NCI-H524 treated with DMSO at 0.1 percent for 48 hours (cell line): ENCODE results near the gene TJP1.
A peak's percentile ranks its signal among the peaks of the same experiment; 100 is the strongest.
"Not testable (repeated sequence)": the region's sequence is repeated elsewhere in the genome, so short reads cannot be mapped to it uniquely, and the experiment has no call there.

Experiments
- DNase-seq: peaks from one replicate; lab custom pipeline; 2025; lab: John Stamatoyannopoulos, UW

Gene TJP1

GRCh38 chr15:29753506-29753905, 68.8 kb downstream of the TJP1 start:
- DNase-seq: no peak

DNA sequence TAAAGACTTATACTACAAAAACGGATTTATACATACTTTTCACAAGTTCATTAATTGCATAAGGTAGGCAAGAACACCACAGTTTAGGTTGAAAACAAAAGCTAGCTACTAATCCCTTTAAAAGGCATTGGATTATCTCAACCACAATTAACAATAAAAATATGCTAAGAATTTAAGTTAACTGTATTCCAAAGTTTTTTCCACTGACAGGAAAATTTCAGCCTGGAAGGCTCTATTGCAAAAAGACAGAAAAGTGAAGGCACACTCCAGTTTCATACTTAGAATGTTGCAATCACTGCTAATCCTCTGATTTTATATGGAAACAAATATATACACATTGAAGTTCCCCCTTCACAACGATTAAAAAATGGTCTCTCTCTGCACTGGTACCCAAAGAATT, 71.5 kb downstream of the TJP1 start:
- DNase-seq: no peak

GRCh38 chr15:29749365-29750086, 72.7 kb downstream of the TJP1 start:
- no peak for DNase-seq

- DNase-seq: no peak
These were observed 74.3 kb downstream of the TJP1 start for GRCh38 chr15:29747837-29748417.

GRCh38 chr15:29743475-29743874, 78.8 kb downstream of the TJP1 start:
- no peak for DNase-seq

DNA sequence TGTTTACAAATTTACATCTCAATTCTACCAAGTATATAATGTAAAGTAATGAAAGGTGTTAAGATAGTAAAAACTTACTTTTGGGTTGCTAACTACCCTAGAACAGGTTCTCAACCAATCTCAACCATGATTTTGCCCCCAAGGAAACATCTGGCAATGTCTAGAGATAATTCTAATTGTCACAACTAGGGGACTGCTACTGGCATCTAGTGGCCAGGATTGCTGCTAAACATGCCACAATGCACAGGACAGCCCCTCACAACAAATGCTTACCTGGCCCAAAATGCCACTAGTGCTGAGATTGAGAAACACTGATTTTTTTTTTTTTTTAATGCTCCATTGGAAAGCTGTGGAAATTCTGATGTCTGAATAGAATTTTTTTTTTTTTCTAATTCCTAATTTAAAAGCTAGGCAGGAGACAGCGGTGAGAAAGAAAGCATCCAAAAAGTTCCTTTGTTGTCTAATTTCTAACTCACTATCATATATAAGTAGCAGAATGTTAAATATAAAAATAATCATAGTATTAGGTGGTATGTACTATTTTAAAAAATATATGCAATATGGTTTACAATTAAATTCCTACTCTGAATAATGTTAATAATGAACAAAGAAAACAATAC, 81.5 kb downstream of the TJP1 start:
- DNase-seq: no peak

DNA sequence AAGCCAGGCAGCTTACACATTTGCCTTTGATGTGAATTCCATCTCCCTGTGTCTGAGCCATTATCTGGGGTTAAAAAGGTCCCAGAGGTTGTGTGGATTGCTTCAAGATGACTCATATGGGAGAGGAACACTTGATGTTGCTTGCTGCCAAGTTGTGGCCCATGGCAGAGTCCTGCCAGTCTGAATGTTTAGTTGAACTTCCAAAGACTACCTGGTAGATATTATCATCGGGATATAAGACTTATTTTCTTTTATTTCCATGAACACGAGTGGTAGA, 85.6 kb downstream of the TJP1 start:
- DNase-seq: no peak

- DNase-seq: no peak
These were observed 86.1 kb downstream of the TJP1 start for GRCh38 chr15:29736012-29736743.

- DNase-seq: no peak
These were observed 87.2 kb downstream of the TJP1 start for GRCh38 chr15:29734917-29735572.

DNA sequence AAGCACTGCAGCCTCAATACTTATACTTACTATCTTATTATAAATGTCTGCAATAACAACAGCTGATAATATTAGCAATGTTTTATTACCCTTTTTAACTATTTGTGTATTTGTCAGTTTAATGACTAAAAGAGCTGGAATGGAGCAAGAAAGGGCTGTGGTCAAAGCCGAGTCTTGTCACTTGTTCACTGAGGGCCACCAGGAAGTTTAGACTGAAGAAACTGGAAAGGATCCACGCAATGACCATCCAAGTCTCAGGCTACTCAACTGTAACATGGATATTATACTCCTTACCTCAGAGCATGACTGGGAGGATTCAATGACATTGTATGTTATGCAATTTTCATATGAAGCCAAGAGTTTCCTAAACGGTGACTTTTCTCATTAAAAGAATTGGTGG, 90.4 kb downstream of the TJP1 start:
- no peak for DNase-seq

DNA sequence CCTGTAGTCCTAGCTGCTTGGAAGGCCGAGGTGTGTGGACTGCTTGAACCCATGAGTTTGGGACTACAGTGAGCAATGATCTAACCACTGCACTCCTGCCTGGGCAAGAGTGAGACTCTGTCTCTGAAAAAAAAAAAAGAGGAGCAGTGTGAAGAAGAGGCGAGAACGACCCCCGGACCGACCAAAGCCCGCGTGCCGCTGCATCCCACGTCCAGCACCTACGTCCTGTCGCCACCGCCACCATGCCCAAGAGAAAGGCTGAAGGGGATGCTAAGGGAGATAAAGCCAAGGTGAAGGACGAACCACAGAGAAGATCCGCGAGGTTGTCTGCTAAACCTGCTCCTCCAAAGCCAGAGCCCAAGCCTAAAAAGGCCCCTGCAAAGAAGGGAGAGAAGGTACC, 91.8 kb downstream of the TJP1 start:
- not testable (repeated sequence) for DNase-seq

DNA sequence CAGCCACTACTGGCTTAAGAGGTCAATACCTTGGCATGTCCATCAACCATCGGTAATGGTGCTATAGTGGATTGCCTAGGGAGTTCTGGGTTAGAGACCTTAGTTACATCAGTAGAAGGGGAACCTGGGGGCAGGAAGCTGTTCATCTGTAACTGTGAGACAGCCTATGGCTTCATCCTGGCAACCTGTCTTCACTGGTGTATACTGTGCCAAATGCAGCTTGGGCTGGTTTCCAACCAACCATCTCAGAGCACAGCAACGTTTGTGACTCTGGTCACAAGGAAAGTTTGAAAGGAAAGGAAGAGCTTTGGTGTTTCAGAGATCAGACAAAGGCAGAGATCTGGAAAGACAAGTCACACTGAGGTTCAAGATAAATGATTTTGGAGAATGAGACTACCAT, 93.8 kb downstream of the TJP1 start:
- DNase-seq: no peak

DNA sequence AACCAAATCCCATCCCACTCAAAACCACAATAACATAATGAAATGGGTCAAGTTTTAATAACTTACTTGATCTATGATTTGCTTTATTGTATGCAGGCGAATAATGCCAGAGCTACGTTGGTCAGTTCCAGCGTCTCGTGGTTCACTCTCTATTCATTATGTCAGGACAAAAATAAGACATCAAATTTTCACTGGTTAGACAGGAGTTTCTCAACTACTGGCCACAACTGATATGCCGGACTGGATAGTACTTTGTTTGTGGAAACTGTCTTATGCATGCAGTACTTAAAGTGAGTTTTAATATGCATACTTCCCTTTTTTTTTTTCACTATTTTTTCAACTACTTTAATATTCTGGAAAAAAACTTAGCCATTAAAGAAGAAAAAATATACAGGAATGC, 94.4 kb downstream of the TJP1 start:
- no peak for DNase-seq

DNA sequence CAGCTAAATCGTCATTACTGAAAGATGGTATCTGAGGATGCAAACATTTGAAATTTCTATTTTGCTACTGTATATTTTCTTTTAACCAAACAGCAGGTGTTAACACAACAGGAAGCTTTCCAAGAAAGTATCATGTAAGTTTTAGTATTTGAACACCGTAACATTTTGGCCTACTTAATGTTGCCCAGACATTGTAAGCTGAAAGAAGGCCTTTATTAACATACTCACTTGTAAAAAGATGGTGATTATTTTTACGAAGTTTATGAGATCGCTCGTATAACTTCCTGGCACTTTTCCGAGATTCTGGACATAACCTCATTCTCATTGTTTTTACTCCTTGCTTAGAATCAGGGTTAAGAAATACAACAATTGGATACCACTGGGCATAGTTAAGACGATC, 95.7 kb downstream of the TJP1 start:
- no peak for DNase-seq

DNA sequence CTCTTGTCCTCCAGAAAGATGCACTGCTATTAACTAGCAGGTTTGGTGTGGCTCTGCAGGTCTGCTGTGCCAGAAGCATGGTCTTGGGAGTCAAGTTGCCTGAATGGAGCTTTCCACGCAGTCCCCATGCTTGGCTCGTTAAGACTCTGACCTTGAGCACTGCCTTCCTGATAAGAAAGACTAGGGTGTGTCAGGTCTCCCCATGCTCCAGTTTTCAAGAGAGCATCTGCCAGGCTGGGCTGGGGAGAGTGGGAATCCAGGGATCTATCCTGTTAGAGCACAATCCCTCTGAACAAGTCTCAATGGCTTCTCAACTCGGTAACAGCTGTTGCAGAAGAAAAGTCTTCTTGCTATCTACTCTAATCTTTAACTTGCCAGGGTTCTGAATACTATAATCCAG, 98.2 kb downstream of the TJP1 start:
- peak; percentile 92 for DNase-seq

DNA sequence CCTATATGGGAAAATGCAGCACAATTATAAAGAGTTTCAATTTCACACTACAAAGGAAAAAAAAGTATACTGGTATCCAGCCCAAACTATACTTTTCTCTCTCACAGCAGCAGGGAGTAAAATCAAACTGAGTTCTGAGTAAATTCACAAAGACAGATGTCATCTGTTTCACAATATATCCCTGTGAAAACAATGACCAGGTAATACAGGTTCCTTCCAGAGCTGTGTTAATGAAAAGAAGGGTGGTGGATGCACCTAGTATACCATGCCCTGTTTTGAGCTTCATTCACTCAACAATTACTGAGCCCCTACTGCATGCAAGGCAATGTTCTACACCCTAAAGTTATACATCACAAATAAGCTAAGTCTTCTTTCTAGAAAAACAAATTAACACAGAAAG, 108.5 kb downstream of the TJP1 start:
- DNase-seq: no peak

GRCh38 chr15:29712149-29712885, 110.0 kb downstream of the TJP1 start:
- DNase-seq: no peak

- DNase-seq: no peak
These were observed 110.7 kb downstream of the TJP1 start for GRCh38 chr15:29711531-29711930.

GRCh38 chr15:29708519-29708918, 113.7 kb downstream of the TJP1 start:
- no peak for DNase-seq

GRCh38 chr15:29704950-29705597, 117.2 kb downstream of the TJP1 start:
- no peak for DNase-seq

GRCh38 chr15:29701151-29701550, 121.1 kb downstream of the TJP1 start:
- no peak for DNase-seq
